ENCODE results near the gene LDLRAD1.

DNA sequence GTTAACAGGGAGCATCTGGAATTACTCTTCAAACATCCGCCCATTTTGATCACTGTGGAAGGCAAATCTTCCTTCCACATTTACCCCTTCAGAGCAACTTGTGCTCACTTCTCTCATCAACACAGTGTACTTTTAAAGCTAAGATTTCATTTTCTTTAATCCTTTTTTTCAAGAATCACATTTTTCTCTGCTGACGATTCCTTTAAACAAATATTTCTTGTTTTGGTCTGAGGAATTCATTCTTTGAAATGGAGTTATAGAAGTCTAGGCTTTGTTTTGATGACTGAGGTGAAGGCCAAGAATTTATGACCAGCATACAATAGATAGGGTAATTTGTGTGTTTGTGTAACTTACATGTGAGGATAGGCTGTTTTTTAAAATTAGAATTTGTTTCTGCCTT lies 46.3 kb downstream of the LDLRAD1 start:
- TF ChIP-seq, protein P1, sequence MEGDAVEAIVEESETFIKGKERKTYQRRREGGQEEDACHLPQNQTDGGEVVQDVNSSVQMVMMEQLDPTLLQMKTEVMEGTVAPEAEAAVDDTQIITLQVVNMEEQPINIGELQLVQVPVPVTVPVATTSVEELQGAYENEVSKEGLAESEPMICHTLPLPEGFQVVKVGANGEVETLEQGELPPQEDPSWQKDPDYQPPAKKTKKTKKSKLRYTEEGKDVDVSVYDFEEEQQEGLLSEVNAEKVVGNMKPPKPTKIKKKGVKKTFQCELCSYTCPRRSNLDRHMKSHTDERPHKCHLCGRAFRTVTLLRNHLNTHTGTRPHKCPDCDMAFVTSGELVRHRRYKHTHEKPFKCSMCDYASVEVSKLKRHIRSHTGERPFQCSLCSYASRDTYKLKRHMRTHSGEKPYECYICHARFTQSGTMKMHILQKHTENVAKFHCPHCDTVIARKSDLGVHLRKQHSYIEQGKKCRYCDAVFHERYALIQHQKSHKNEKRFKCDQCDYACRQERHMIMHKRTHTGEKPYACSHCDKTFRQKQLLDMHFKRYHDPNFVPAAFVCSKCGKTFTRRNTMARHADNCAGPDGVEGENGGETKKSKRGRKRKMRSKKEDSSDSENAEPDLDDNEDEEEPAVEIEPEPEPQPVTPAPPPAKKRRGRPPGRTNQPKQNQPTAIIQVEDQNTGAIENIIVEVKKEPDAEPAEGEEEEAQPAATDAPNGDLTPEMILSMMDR (IDR thresholded peaks at IDR 0.05) = no peak
- TF ChIP-seq ZFX (IDR thresholded peaks at IDR 0.05; ENCODE audit: borderline replicate concordance) = no peak

Measured in 22Rv1 (cell line).